GM18517 (cell line): Measurements from ENCODE around the gene GPR42.
"Not testable (repeated sequence)": the region's sequence is repeated elsewhere in the genome, so short reads cannot be mapped to it uniquely, and the experiment has no call there.

Experiments
- ATAC-seq: cut with Tn5 transposase; IDR thresholded peaks from one replicate; pipeline ENCODE4 v1.9.1; 2021; ENCODE audit warnings: mild to moderate bottlenecking, moderate library complexity; ENCODE audit not compliant: unreplicated experiment

The GPR42 gene

DNA sequence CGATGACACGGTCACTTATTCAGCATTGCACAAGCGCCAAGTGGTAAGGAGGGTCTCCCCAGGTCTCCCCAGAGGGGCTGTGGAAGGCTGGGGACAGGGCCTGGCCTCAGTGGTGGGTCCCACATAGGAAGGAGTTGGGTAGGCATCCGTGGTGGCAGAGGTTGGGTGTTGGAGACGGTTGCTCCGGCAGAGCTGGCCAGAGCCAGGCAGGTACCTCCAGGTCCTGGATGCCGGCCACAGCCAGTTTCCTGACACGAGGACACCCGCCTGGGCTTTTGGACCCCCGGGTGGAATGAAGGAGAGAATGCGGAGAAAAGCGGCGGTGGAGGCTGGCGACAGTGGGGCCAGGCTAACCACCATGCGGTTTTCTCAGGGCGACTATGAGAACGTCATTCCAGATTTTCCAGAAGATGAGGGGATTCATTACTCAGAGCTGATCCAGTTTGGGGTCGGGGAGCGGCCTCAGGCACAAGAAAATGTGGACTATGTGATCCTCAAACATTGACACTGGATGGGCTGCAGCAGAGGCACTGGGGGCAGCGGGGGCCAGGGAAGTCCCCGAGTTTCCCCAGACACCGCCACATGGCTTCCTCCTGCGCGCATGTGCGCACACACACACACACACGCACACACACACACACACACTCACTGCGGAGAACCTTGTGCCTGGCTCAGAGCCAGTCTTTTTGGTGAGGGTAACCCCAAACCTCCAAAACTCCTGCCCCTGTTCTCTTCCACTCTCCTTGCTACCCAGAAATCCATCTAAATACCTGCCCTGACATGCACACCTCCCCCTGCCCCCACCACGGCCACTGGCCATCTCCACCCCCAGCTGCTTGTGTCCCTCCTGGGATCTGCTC, 24.4 kb upstream of the GPR42 start:
- no peak for ATAC-seq

DNA sequence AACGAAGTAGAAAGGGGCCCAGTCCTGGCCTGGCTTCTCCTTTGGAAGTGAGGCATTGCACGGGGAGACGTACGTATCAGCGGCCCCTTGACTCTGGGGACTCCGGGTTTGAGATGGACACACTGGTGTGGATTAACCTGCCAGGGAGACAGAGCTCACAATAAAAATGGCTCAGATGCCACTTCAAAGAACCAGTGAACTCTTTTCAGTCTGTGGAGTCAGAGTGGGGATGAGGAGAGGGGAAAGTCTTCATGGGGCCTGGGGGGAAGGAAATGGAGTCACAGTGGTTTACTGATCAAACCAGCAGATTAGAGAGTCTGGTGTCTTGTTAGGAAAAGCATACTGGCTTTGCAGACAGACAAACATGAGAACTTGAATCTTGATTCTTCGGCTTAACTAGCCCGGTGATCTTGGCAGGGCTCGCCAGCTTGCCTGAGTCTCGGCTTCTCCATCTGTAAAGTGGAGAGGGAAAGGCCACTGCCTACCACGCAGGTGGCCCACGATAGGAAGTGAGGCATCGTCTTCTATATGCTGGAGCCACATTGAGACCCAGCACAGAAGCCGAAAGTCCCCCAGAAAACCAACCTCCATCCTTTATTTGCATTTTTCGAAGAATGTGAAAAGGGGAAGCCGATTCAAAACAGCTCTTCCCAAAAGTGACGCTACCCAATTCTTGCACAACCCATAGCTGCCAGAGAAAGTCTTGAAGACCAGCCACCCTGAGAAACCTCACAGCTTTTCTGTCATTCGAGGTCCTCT, 23.5 kb upstream of the GPR42 start, which contains the start of gene FFAR1:
TSS of gene FFAR1 (plus strand) at position 732 of the 759 bp plus-strand sequence. CDS start 3,650 bp downstream, outside the sequence.
- peak; percentile 72 for ATAC-seq

DNA sequence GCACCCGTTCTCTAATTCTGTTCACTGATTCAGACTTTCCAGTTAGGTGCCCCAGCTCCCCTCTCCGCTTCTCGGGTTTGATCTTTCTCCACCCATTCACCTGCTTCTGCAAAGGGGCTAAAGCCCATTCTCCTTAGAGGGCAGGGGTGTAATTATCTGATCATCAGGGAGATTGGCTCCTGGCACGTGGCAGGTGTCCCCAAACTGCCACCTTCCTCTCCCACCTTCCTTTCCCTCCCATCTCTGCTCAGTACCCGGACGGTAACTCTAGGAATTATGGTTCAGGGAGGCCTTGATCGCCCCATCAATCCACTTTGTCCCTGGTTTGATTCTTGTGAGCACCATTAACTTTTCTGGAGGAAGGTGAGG, 23.0 kb upstream of the GPR42 start:
- ATAC-seq = no peak

DNA sequence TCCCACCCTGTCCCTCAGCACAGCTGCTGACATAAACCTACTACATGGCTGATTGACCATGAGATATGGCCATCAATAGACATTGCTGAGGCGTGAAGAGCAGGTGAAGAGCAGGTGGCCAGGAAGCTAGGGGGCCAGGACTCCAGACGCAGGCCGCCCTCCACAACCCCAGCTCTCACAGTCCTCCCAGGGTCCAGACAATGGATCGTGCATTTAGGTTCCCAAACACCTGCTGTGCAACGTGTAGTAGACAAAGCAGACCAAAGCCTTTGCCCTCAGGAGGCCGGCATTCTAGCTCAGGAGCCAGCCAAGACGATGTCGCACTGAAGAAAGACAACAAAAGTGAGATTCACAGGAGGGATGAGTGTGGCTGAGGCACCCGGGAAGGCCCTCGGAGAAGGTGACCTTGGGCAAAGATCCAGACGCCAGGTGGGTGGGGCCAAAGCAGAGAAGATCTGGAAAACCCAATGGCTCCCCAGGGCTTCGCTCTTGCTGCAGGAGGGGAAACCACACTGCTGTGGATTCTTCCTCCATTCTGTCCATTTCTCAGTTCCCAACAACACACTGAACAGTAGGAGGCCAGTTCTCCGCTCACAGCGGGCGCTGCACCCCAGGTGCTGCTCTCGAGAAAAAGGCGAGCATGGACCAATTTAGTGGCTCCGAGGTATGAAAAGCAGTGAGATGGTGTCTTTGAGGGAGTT, 21.8 kb upstream of the GPR42 start:
- ATAC-seq = no peak

DNA sequence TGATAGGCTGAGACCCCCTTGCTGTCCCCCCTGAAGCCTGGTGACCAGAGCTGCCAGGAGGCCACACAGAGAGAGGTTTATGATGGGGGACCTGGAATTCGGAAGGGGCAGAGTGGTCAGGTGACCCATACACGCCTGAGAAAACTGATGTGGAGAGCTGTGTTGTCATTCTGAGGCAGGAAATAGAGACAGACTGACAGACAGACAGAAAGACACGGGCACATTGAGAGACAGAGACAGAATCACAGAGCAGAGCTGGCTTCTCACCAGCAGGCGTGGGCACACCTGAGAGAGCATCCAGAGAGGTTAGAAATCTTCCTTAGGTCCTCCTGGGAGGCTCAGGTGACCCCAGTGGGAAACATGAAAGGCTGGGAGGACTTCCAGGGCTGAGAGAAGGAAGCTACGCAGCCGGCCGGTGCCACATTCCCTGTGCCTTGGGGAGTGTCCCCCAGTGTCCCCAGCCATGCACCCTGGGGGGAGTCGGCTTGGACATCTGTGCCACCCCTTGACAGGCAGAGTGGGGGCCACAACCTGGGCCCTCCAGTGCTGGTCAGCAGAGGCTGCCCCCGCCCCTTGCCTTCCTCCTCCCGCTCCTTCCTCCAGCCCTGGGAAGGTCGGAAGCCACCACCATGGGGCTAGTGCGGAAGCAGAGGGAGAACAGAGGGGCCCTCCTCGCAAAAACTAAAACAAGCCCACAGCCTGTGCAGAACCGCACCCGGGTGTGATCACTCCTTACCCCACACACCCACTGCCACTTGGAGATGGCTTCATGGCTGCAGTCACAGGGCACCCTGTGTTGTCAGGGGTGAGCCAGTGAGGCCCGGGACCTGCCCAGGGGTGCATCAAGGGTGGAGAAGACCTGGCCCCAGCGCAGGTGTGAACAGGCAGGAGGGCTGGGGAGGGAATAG, 21.0 kb upstream of the GPR42 start:
- ATAC-seq = no peak

DNA sequence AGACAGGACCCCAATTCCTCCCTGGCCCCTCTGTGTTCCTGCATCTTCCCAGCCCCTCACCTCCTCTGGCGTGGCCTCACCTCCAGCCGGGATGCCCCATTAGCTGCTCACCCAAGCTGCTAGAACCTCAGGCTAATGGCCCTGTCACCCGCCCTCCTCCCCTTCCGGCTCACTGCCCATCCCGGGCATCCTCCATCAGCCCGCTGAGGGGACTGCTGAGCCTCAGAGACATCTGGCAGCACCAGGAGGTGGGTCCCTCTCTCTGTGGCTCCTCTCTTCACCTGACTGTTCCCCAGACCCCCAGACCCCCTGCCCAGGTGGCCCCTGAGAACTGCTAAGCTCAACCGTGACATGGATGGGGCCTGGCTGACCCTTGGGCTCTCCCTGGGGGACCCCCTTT, 20.3 kb upstream of the GPR42 start:
- ATAC-seq = no peak

DNA sequence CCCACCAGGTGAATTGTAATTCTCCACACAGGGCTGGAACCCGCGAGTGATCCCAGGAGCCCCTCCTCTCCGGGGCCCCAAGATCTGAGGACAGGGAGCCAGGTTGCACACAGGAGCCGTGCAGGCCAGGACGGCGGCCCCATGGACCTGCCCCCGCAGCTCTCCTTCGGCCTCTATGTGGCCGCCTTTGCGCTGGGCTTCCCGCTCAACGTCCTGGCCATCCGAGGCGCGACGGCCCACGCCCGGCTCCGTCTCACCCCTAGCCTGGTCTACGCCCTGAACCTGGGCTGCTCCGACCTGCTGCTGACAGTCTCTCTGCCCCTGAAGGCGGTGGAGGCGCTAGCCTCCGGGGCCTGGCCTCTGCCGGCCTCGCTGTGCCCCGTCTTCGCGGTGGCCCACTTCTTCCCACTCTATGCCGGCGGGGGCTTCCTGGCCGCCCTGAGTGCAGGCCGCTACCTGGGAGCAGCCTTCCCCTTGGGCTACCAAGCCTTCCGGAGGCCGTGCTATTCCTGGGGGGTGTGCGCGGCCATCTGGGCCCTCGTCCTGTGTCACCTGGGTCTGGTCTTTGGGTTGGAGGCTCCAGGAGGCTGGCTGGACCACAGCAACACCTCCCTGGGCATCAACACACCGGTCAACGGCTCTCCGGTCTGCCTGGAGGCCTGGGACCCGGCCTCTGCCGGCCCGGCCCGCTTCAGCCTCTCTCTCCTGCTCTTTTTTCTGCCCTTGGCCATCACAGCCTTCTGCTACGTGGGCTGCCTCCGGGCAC, 19.3 kb upstream of the GPR42 start:
- ATAC-seq = no peak

DNA sequence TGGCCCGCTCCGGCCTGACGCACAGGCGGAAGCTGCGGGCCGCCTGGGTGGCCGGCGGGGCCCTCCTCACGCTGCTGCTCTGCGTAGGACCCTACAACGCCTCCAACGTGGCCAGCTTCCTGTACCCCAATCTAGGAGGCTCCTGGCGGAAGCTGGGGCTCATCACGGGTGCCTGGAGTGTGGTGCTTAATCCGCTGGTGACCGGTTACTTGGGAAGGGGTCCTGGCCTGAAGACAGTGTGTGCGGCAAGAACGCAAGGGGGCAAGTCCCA, 18.8 kb upstream of the GPR42 start:
- ATAC-seq = no peak

DNA sequence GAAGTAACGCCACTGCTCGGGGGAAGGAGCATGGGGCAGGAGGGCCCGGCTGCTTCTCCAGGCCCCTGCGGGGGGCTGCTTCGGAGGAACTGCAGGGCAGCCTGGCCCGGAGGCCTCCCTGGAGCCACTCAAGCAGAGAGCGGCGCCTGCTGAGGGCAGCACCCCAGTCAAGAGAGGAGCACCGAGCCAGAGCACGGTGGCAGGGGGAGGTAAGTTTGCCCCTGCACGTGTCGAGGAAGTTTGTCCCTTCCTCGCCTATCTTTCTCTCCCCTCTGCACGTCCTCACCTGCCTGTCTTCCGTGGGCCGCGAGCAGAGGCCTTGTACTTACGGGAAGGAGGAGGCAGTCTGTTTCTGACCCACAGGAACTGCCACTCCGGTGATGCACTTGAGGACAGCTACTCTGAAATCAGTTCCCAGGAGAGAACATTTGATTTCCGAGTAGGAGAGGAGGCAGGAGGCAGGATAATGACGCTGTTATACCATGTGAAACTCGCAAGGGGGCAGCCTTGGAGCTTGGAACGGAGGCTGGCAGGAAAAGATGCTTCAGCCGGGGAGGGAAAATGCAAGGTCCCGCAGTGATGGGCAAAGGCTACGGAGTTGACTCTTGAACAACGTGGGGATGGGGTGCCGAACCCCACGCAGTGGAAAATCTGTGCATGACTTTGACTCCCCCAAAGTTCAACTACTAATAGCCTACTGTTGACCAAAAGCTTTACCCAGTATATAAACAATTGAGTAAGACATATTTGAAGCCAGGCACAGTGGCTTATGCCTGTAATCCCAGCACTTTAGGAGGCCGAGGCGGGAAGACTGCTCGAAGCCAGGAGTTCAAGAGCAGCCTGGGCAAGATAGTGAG, 18.2 kb upstream of the GPR42 start:
- ATAC-seq = no peak

DNA sequence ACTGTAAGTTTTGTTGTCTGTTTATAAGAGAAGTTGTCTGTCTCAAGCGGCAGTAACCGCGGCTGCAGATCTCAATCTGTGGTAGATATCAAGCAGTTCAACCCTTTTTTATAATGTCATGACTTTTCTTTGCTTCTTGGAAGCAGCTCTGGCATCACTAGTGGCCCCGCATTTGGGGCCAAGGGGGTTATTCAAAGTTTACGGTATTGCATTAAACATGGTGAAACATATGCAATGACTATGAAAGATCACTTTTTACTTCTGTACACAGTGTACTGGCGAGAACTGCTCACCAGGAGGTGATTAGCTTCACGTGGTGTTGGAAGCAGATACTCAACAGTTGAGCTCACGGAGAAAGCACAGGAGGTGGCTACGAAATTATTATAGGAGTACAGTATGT, 17.2 kb upstream of the GPR42 start:
- no peak for ATAC-seq

DNA sequence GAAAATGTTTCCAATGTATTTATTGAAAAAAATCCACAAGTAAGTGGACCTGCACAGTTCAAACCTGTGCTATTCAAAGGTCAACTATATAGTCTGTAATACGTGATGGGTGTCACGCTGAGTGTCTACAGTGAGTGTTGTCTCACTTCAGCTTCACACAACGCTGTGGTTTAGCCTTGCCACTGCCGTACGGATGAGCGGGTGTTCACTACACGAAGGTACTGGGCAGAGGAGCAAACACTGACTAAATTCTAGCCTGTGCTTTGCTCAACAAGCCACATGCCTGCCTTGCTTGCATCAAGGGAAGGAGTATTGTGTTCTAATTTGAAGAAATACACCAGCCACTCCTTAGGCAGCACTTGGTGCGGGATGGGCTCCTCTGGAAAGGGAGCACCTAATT, 16.0 kb upstream of the GPR42 start:
- ATAC-seq = no peak

DNA sequence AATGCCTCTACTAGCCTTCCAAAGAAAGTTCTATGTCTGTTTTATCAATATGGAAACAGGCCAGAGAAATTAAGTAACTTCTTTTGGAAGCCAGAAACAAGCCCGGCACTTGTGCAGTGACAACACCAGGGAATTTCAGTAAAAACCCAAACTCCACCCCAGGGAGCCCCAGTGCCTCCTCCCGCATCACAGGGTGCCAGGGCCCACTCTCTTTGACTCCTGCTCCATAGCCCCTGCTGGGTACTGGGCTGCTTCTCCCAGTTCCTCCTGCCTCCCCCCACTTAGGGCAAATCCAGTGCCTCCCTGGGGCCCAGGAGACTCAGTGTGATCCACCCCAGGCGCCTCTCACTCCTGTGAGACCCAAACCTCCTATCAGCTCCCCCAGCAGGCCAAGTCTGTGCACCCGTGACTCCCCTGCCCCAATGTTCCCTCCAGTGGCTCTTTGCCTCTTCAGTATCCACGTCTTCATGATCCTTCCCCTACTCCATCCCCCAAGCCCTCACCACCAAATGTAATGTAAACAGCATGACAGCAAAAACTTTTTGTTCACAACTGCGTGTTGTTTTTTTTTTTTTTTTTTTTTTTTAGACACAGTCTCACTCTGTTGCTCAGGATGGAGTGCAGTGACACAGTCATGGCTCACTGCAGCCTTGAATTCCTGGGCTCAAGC, 14.9 kb upstream of the GPR42 start:
- ATAC-seq = no peak

DNA sequence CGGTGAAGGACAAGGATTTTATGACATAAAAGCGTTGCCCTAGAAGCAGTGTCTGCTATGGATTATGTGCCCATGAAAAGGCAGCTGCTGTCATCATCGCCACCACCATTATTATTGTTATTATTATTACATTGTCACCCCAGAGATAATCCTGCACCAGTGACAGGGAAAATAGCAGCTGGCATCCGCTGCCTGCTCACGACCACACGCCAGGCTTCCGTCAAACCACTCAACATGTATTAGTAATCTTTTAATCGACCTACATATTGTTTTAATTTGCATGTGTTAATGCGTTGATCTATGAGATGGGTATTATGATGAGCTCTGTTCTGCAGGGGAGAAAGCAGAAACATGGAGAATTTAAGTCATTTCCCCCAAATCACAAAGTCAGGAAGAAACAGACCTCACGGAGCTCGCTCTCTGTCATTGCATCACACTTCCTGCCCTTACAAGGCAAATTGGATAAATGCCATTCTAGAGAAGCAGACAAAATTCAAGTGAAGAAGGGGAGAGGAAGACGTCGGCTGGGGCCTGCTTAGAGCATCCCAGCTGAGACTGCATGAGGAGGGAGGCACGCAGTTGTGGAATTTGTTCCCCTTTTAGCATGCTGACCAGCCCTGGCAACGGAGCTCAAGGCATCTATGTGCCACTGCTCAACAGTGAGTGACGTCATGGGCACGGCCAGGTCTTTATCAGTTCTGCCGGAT, 12.8 kb upstream of the GPR42 start, which contains the start of gene FFAR3:
TSS of gene FFAR3 (plus strand) at position 594 of the 707 bp plus-strand sequence. CDS start 431 bp downstream, outside the sequence.
- no peak for ATAC-seq

DNA sequence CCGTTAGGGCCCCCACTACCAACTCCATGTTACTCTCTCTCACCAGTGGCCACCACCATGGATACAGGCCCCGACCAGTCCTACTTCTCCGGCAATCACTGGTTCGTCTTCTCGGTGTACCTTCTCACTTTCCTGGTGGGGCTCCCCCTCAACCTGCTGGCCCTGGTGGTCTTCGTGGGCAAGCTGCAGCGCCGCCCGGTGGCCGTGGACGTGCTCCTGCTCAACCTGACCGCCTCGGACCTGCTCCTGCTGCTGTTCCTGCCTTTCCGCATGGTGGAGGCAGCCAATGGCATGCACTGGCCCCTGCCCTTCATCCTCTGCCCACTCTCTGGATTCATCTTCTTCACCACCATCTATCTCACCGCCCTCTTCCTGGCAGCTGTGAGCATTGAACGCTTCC, 12.0 kb upstream of the GPR42 start:
- ATAC-seq = not testable (repeated sequence)

DNA sequence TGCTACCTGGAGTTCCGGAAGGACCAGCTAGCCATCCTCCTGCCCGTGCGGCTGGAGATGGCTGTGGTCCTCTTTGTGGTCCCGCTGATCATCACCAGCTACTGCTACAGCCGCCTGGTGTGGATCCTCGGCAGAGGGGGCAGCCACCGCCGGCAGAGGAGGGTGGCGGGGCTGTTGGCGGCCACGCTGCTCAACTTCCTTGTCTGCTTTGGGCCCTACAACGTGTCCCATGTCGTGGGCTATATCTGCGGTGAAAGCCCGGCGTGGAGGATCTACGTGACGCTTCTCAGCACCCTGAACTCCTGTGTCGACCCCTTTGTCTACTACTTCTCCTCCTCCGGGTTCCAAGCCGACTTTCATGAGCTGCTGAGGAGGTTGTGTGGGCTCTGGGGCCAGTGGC, 11.5 kb upstream of the GPR42 start:
- ATAC-seq = not testable (repeated sequence)

DNA sequence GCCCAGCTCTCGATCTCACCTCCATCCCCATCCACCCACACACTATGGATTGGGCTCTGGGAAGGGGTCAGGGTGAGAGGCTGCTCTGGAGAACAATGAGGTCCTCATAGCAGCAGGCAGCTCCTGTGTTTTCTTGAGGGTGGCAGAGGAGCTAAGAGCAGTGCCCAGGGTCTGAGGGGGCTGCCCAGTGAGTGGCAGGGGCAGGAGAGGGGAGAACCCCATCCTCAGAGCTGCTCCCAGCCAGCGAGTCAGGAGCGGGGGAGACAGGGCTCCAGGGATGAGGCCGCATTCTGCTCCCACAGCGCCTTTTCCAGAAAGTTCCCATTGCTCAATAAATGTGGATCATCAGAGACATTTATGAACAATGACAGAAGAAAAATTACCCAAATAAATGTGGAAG, 10.8 kb upstream of the GPR42 start:
- ATAC-seq = not testable (repeated sequence)

DNA sequence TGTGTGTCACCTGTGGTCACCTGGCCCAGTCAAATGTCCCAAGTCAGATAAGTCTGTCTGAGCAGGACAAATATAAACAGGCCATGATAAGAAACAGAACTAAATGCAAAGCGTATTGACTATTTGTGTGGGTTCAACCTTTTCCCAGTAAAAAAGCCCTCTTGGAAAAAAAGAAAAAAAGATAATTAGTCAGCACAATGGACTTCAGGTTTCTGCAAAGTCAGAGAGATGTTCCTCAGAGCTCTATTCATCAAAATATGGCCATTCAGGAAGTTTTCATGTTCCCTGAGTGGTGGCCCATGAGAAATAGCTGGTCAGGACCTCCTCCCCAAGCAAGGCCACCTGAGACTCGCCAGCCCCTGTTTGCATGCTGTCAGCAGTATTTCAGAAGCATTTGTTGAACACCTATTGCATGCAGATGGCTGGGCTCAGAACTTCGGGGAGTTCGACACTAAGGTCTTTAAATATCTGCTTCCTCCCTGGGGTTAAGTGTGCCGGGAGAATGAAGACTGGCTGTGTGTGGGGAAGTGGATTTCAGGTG, 9.9 kb upstream of the GPR42 start:
- no peak for ATAC-seq
